RWPE2 (cell line): ENCODE measurements around the gene COA8.

ENCODE experiments used
- ATAC-seq: fragments of 200-7000 bp; cut with Tn5 transposase; 3 replicates; pipeline ENCODE4 v1.9.1; 2021; ENCODE audit warnings: low read depth
- DNase-seq: peaks from one replicate; pipeline ENCODE4 v3.0.0-alpha.2; 2020; ENCODE audit warnings: low spot score
- H3K27ac ChIP-seq: fragments of 450-650 bp; 2 replicates; pipeline ENCODE4 v1.5.1; 2017; ENCODE audit warnings: mild to moderate bottlenecking; ENCODE audit not compliant: poor library complexity, severe bottlenecking
- H3K27me3 ChIP-seq: fragments of 250-450 bp; sonication (Bioruptor Pico); 2 replicates; pipeline ENCODE4 v1.5.1; 2021; ENCODE audit warnings: mild to moderate bottlenecking, moderate library complexity; ENCODE audit not compliant: insufficient read depth, poor library complexity, severe bottlenecking
- H3K36me3 ChIP-seq: fragments of 250-450 bp; sonication (Bioruptor Pico); 2 replicates; pipeline ENCODE4 v1.5.1; 2020; ENCODE audit warnings: low read depth, mild to moderate bottlenecking, moderate library complexity
- H3K4me1 ChIP-seq: fragments of 250-450 bp; sonication (Bioruptor Pico); 2 replicates; pipeline ENCODE4 v1.5.1; 2021; ENCODE audit warnings: mild to moderate bottlenecking, moderate library complexity; ENCODE audit not compliant: insufficient read depth, poor library complexity, severe bottlenecking
- H3K4me3 ChIP-seq: fragments of 250-450 bp; sonication (Bioruptor Pico); 2 replicates; pipeline ENCODE4 v1.5.1; 2021; ENCODE audit warnings: mild to moderate bottlenecking, moderate library complexity; ENCODE audit not compliant: severe bottlenecking
- H3K9me3 ChIP-seq: fragments of 250-450 bp; sonication (Bioruptor Pico); 2 replicates; pipeline ENCODE4 v1.5.1; 2021; ENCODE audit warnings: mild to moderate bottlenecking, moderate library complexity; ENCODE audit not compliant: severe bottlenecking
- TF ChIP-seq, protein P1 (sequence below): fragments of 450-650 bp; IDR thresholded peaks from one replicate; pipeline ENCODE4 v1.5.1; 2017; ENCODE audit warnings: mild to moderate bottlenecking, moderate library complexity; ENCODE audit not compliant: poor library complexity, severe bottlenecking

COA8 gene

DNA sequence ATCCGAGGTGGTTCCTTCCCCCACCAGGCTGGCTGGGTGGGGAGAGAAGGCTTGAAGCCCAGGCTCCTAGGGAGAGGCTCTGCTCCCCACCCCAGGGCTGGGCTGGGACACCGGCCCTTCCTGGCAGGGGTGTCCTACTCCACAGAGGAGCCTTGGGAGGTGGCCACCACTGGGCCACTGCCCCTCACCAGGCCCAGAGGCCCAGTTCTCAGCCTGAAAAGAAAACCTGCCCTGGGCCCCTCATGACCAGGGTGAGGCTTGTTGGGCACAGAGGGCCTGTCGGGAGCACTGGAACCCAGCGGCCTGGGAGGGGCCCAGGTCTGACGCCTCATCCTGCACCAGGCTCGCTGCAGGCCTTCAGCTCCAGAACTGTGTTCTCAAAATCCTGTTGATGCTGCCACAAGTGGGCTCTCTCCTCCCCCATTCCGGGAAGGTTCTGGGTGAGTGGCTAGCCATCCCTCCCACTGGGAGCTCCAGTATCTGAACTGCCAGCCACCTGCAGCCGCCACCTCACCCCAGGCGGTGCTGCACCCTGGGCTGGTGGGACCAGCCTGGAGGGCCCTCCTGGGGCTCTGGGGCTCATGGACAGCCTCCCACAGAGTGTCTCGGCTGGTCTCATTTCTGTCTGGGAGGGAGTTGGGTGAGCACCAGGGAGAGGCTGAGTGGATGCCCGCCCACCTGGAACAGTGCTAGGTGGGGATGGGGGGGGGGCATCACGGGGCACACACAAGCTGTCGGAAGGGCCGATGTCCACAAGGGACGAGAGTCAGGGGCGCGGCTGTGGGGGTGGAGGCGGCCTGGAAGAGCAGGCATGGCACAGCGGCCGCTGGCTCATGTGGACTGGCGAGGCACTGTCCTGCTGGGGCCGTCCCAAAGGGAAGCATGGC is 12.1 kb upstream of the COA8 start:
- DNase-seq (peak; percentile 72), ATAC-seq (no peak)
- TF ChIP-seq, protein P1, sequence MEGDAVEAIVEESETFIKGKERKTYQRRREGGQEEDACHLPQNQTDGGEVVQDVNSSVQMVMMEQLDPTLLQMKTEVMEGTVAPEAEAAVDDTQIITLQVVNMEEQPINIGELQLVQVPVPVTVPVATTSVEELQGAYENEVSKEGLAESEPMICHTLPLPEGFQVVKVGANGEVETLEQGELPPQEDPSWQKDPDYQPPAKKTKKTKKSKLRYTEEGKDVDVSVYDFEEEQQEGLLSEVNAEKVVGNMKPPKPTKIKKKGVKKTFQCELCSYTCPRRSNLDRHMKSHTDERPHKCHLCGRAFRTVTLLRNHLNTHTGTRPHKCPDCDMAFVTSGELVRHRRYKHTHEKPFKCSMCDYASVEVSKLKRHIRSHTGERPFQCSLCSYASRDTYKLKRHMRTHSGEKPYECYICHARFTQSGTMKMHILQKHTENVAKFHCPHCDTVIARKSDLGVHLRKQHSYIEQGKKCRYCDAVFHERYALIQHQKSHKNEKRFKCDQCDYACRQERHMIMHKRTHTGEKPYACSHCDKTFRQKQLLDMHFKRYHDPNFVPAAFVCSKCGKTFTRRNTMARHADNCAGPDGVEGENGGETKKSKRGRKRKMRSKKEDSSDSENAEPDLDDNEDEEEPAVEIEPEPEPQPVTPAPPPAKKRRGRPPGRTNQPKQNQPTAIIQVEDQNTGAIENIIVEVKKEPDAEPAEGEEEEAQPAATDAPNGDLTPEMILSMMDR = no peak
- no peaks in the 10 kb centered on the region for H3K36me3 ChIP-seq
- no peak overlapping the region for H3K27ac ChIP-seq
- no peaks in the 10 kb centered on the region for H3K27me3 ChIP-seq
- H3K9me3 ChIP-seq = no peaks in the 10 kb centered on the region
- H3K4me3 ChIP-seq = no peak overlapping the region
- peaks cover 13% of the 10 kb centered on the region for H3K4me1 ChIP-seq

- no peaks in the 10 kb centered on the region for H3K27me3 ChIP-seq
- peak; percentile 74 for DNase-seq
- ATAC-seq = no peak
- H3K36me3 ChIP-seq = no peaks in the 10 kb centered on the region
- H3K4me1 ChIP-seq = peaks cover 13% of the 10 kb centered on the region
- TF ChIP-seq, protein P1 = no peak
- H3K27ac ChIP-seq = peak overlapping the region; percentile 50
- no peak overlapping the region for H3K4me3 ChIP-seq
- no peaks in the 10 kb centered on the region for H3K9me3 ChIP-seq
These were observed 11.4 kb upstream of the COA8 start for GRCh38 chr14:103551338-103551762.

DNA sequence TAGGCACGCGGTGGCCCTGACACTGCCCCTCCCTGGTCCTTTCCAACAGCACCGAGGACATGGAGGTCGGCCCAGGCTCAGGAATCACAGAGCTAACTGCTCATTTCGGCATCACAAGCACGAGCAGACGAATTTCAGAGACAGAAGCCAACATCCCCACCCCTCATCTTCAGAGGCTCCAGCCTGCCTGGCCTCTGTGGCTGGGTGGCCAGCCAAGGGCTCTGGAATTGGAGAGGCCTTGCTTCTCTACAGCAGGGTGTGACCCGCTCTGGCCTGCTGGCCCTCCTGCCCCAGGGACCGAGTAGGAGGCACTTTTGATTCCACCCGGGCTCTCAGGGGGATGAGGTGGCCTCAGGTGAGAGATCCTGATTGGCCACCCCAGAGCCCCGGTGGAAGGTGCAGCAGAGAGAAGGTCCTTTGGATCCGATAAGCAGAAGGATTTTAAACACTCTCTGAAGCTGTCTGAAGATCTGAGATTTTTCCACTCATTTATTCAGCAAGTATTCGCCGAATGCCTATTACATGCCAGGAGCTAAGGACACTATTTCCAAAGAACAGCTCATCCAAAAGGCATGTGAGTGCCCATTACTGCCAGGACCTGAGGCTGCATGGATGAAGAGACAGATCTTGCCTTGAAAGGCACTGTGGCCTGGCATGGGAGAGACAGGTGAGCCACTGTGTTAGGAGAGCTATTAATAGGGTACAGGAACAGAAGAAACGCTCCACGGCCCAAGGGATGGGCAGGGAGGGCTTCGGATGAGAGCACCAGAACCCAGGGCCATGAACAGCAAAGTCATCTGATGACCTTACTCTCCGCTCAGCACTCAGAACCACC is 10.5 kb upstream of the COA8 start:
- ATAC-seq = peak; percentile 81
- TF ChIP-seq, protein P1 = no peak
- Histone ChIP-seq H3K9me3 (no peaks in the 10 kb centered on the region), H3K4me3 (no peak overlapping the region), H3K27ac (peak overlapping the region; percentile 50), H3K4me1 (peaks cover 13% of the 10 kb centered on the region), H3K27me3 (no peaks in the 10 kb centered on the region), H3K36me3 (peaks cover 3% of the 10 kb centered on the region; the same call in 1 of the 2 replicates)
- DNase-seq = no peak

DNA sequence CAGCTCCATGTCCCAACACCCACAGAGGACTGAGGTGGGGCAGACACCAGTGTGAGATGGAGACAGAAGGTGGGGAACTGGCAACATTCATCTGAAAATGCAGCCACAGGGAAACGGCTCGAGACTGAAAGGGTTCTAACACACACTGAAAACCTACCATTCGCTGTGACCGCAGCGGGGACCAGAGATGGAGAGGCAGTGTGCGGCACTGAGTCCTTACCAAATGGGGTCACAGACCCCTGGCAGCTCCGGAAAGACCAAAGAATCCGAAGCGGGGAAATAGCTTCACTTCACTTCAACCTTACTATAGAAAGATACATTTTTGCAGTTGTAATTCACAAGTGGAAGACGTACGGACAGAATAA is 9.9 kb upstream of the COA8 start:
- Histone ChIP-seq H3K27ac (peak overlapping the region; percentile 50), H3K27me3 (no peaks in the 10 kb centered on the region), H3K4me3 (no peak overlapping the region), H3K4me1 (peaks cover 13% of the 10 kb centered on the region), H3K36me3 (peaks cover 8% of the 10 kb centered on the region), H3K9me3 (no peaks in the 10 kb centered on the region)
- TF ChIP-seq, protein P1 = no peak
- ATAC-seq (no peak), DNase-seq (no peak)
